ENCODE results near the gene TPRN.

The TPRN gene

GRCh38 chr9:137149942-137150616 is 50.5 kb downstream of the TPRN start:
- no peaks in the 10 kb centered on the region for H3K9me3 ChIP-seq (ENCODE audit: control insufficient read depth in 5 of 5, low read length in 5 of 5)
- no peak overlapping the region for H3K9ac ChIP-seq (ENCODE audit: low read length in 5 of 5)
- H3K36me3 ChIP-seq (ENCODE audit: control insufficient read depth in 5 of 5, insufficient read depth in 5 of 5, low read length in 5 of 5): no peaks in the 10 kb centered on the region
- H3K4me3 ChIP-seq (ENCODE audit: low read depth in 1 of 5, low read length in 5 of 5): no peak overlapping the region
- H3K27ac ChIP-seq (ENCODE audit: low read depth, low read length): no peak overlapping the region
- H3K4me1 ChIP-seq (ENCODE audit: control insufficient read depth in 5 of 5, insufficient read depth in 5 of 5, low read length in 5 of 5): no peaks in the 10 kb centered on the region
- H3K27me3 ChIP-seq (ENCODE audit: control insufficient read depth in 5 of 5, insufficient read depth in 4 of 5, low read length in 5 of 5): peaks cover 14 to 32% (median 22%) of the 10 kb centered on the region in 5 donors

- no peaks in the 10 kb centered on the region for H3K36me3 ChIP-seq (ENCODE audit: control insufficient read depth in 5 of 5, insufficient read depth in 5 of 5, low read length in 5 of 5)
- peaks cover 14 to 30% (median 18%) of the 10 kb centered on the region in 5 donors for H3K27me3 ChIP-seq (ENCODE audit: control insufficient read depth in 5 of 5, insufficient read depth in 4 of 5, low read length in 5 of 5)
- H3K9ac ChIP-seq (ENCODE audit: low read length in 5 of 5): no peak overlapping the region
- H3K4me1 ChIP-seq (ENCODE audit: control insufficient read depth in 5 of 5, insufficient read depth in 5 of 5, low read length in 5 of 5): no peaks in the 10 kb centered on the region
- H3K9me3 ChIP-seq (ENCODE audit: control insufficient read depth in 5 of 5, low read length in 5 of 5): no peaks in the 10 kb centered on the region
- no peak overlapping the region for H3K27ac ChIP-seq (ENCODE audit: low read depth, low read length)
- H3K4me3 ChIP-seq (ENCODE audit: low read depth in 1 of 5, low read length in 5 of 5): no peak overlapping the region
These were observed 51.2 kb downstream of the TPRN start for GRCh38 chr9:137149363-137149762.

- H3K9ac ChIP-seq (ENCODE audit: low read length in 5 of 5): no peak overlapping the region
- no peak overlapping the region for H3K27ac ChIP-seq (ENCODE audit: low read depth, low read length)
- no peaks in the 10 kb centered on the region for H3K4me1 ChIP-seq (ENCODE audit: control insufficient read depth in 5 of 5, insufficient read depth in 5 of 5, low read length in 5 of 5)
- no peaks in the 10 kb centered on the region for H3K36me3 ChIP-seq (ENCODE audit: control insufficient read depth in 5 of 5, insufficient read depth in 5 of 5, low read length in 5 of 5)
- no peaks in the 10 kb centered on the region for H3K9me3 ChIP-seq (ENCODE audit: control insufficient read depth in 5 of 5, low read length in 5 of 5)
- H3K27me3 ChIP-seq (ENCODE audit: control insufficient read depth in 5 of 5, insufficient read depth in 4 of 5, low read length in 5 of 5): peaks cover 15 to 34% (median 23%) of the 10 kb centered on the region in 5 donors
- no peak overlapping the region for H3K4me3 ChIP-seq (ENCODE audit: low read depth in 1 of 5, low read length in 5 of 5)
These were observed 51.9 kb downstream of the TPRN start for GRCh38 chr9:137148661-137149060.

GRCh38 chr9:137148242-137148641 is 52.3 kb downstream of the TPRN start:
- Histone ChIP-seq H3K27ac (ENCODE audit: low read depth, low read length) (no peak overlapping the region), H3K9ac (ENCODE audit: low read length in 5 of 5) (no peak overlapping the region), H3K4me3 (ENCODE audit: low read depth in 1 of 5, low read length in 5 of 5) (no peak overlapping the region), H3K4me1 (ENCODE audit: control insufficient read depth in 5 of 5, insufficient read depth in 5 of 5, low read length in 5 of 5) (no peaks in the 10 kb centered on the region), H3K36me3 (ENCODE audit: control insufficient read depth in 5 of 5, insufficient read depth in 5 of 5, low read length in 5 of 5) (no peaks in the 10 kb centered on the region), H3K27me3 (ENCODE audit: control insufficient read depth in 5 of 5, insufficient read depth in 4 of 5, low read length in 5 of 5) (peaks cover 19 to 38% (median 28%) of the 10 kb centered on the region in 5 donors), H3K9me3 (ENCODE audit: control insufficient read depth in 5 of 5, low read length in 5 of 5) (no peaks in the 10 kb centered on the region)

GRCh38 chr9:137147793-137148160 is 52.8 kb downstream of the TPRN start:
- Histone ChIP-seq H3K27ac (ENCODE audit: low read depth, low read length) (no peak overlapping the region), H3K36me3 (ENCODE audit: control insufficient read depth in 5 of 5, insufficient read depth in 5 of 5, low read length in 5 of 5) (no peaks in the 10 kb centered on the region), H3K9me3 (ENCODE audit: control insufficient read depth in 5 of 5, low read length in 5 of 5) (no peaks in the 10 kb centered on the region), H3K4me3 (ENCODE audit: low read depth in 1 of 5, low read length in 5 of 5) (no peak overlapping the region), H3K9ac (ENCODE audit: low read length in 5 of 5) (no peak overlapping the region), H3K27me3 (ENCODE audit: control insufficient read depth in 5 of 5, insufficient read depth in 4 of 5, low read length in 5 of 5) (peaks cover 24 to 43% (median 32%) of the 10 kb centered on the region in 5 donors), H3K4me1 (ENCODE audit: control insufficient read depth in 5 of 5, insufficient read depth in 5 of 5, low read length in 5 of 5) (no peaks in the 10 kb centered on the region)

- Histone ChIP-seq H3K27ac (ENCODE audit: low read depth, low read length) (no peak overlapping the region), H3K4me1 (ENCODE audit: control insufficient read depth in 5 of 5, insufficient read depth in 5 of 5, low read length in 5 of 5) (no peaks in the 10 kb centered on the region), H3K27me3 (ENCODE audit: control insufficient read depth in 5 of 5, insufficient read depth in 4 of 5, low read length in 5 of 5) (peaks cover 28 to 48% (median 38%) of the 10 kb centered on the region in 5 donors), H3K9ac (ENCODE audit: low read length in 5 of 5) (no peak overlapping the region), H3K4me3 (ENCODE audit: low read depth in 1 of 5, low read length in 5 of 5) (no peak overlapping the region), H3K36me3 (ENCODE audit: control insufficient read depth in 5 of 5, insufficient read depth in 5 of 5, low read length in 5 of 5) (no peaks in the 10 kb centered on the region), H3K9me3 (ENCODE audit: control insufficient read depth in 5 of 5, low read length in 5 of 5) (no peaks in the 10 kb centered on the region)
These were observed 53.3 kb downstream of the TPRN start for GRCh38 chr9:137147091-137147792.

- Histone ChIP-seq H3K4me1 (ENCODE audit: control insufficient read depth in 5 of 5, insufficient read depth in 5 of 5, low read length in 5 of 5) (no peaks in the 10 kb centered on the region), H3K9me3 (ENCODE audit: control insufficient read depth in 5 of 5, low read length in 5 of 5) (no peaks in the 10 kb centered on the region), H3K36me3 (ENCODE audit: control insufficient read depth in 5 of 5, insufficient read depth in 5 of 5, low read length in 5 of 5) (no peaks in the 10 kb centered on the region), H3K27ac (ENCODE audit: low read depth, low read length) (no peak overlapping the region), H3K27me3 (ENCODE audit: control insufficient read depth in 5 of 5, insufficient read depth in 4 of 5, low read length in 5 of 5) (peaks cover 35 to 55% (median 45%) of the 10 kb centered on the region in 5 donors), H3K9ac (ENCODE audit: low read length in 5 of 5) (no peak overlapping the region), H3K4me3 (ENCODE audit: low read depth in 1 of 5, low read length in 5 of 5) (no peak overlapping the region)
These were observed 54.0 kb downstream of the TPRN start for GRCh38 chr9:137146527-137146918.

- Histone ChIP-seq H3K9ac (ENCODE audit: low read length in 5 of 5) (no peak overlapping the region), H3K4me3 (ENCODE audit: low read depth in 1 of 5, low read length in 5 of 5) (no peak overlapping the region), H3K36me3 (ENCODE audit: control insufficient read depth in 5 of 5, insufficient read depth in 5 of 5, low read length in 5 of 5) (no peaks in the 10 kb centered on the region), H3K4me1 (ENCODE audit: control insufficient read depth in 5 of 5, insufficient read depth in 5 of 5, low read length in 5 of 5) (no peaks in the 10 kb centered on the region), H3K9me3 (ENCODE audit: control insufficient read depth in 5 of 5, low read length in 5 of 5) (no peaks in the 10 kb centered on the region), H3K27ac (ENCODE audit: low read depth, low read length) (no peak overlapping the region), H3K27me3 (ENCODE audit: control insufficient read depth in 5 of 5, insufficient read depth in 4 of 5, low read length in 5 of 5) (peaks cover 37 to 61% (median 51%) of the 10 kb centered on the region in 5 donors)
These were observed 54.6 kb downstream of the TPRN start for GRCh38 chr9:137145731-137146526.

GRCh38 chr9:137143459-137143858 is 57.1 kb downstream of the TPRN start:
- Histone ChIP-seq H3K27me3 (ENCODE audit: control insufficient read depth in 5 of 5, insufficient read depth in 4 of 5, low read length in 5 of 5) (peaks cover 46 to 72% (median 64%) of the 10 kb centered on the region in 5 donors), H3K27ac (ENCODE audit: low read depth, low read length) (no peak overlapping the region), H3K4me1 (ENCODE audit: control insufficient read depth in 5 of 5, insufficient read depth in 5 of 5, low read length in 5 of 5) (peaks cover 0 to 6% (median 3%) of the 10 kb centered on the region in 5 donors), H3K4me3 (ENCODE audit: low read depth in 1 of 5, low read length in 5 of 5) (no peak overlapping the region), H3K36me3 (ENCODE audit: control insufficient read depth in 5 of 5, insufficient read depth in 5 of 5, low read length in 5 of 5) (no peaks in the 10 kb centered on the region), H3K9me3 (ENCODE audit: control insufficient read depth in 5 of 5, low read length in 5 of 5) (no peaks in the 10 kb centered on the region), H3K9ac (ENCODE audit: low read length in 5 of 5) (no peak overlapping the region)

Data from subcutaneous abdominal adipose tissue (tissue), 5 donors.